K562 (cell line): ENCODE results near the gene SLC12A3.

Experiments used
- CTCF ChIP-seq, 3 experiments: IDR thresholded peaks in 2 of 3; conservative IDR thresholded peaks in 1 of 3; 2 replicates each; pipeline ENCODE4 v1.5.1; 2011 to 2012; ENCODE audit warnings: low read length in 3 of 3, mild to moderate bottlenecking in 3 of 3, control low read depth in 2 of 3, improper control_type of control experiment in 1 of 3, inconsistent platforms in 1 of 3, low read depth in 1 of 3, mixed read lengths in 1 of 3, moderate library complexity in 1 of 3; ENCODE audit not compliant: insufficient read depth in 2 of 3
- HMGXB4 ChIP-seq: sonication (generic); formaldehyde crosslinking; IDR thresholded peaks from 2 replicates; pipeline ENCODE4 v1.8.1; 2023; ENCODE audit warnings: mild to moderate bottlenecking, missing genetic modification reagents
- PCBP2 ChIP-seq: fragments of 200-400 bp; formaldehyde crosslinking; IDR thresholded peaks from 2 replicates; pipeline ENCODE4 v1.6.1; 2018; ENCODE audit warnings: low read length, low read depth, mild to moderate bottlenecking, moderate library complexity; ENCODE audit not compliant: poor library complexity, severe bottlenecking
- ZNF561 ChIP-seq: fragments of 450-650 bp; formaldehyde crosslinking; conservative IDR thresholded peaks from 2 replicates; pipeline ENCODE4 v1.4.0; 2020; ENCODE audit warnings: mild to moderate bottlenecking, moderate library complexity

- TF ChIP-seq PCBP2 = no peak
- no peak for TF ChIP-seq HMGXB4 (CRISPR knock-in tag)
- no peak for TF ChIP-seq ZNF561 (CRISPR knock-in tag)
- no peak for TF ChIP-seq CTCF (IDR thresholded peaks at IDR 0.05 in 2 of 3, conservative IDR thresholded peaks at IDR 0.05 in 1 of 3; ENCODE audit: insufficient read depth in 2 of 3, low read depth in 1 of 3, low read length in 3 of 3)
Observed at GRCh38 chr16:56852401-56852730, 12.6 kb upstream of the SLC12A3 start.
